ENCODE results near the gene STIM1. TPM values are rescaled to one million over a fixed set of nuclear protein-coding genes. Genes with fewer than 3 reads are reported as not detected.
A peak's percentile ranks its signal among the peaks of the same experiment; 100 is the strongest.
"Not testable (repeated sequence)": the region's sequence is repeated elsewhere in the genome, so short reads cannot be mapped to it uniquely, and the experiment has no call there.

Gene STIM1
- polyA plus RNA-seq, 1 donor from 2014 or later, result 22.1 TPM

- no peaks in the 10 kb centered on the region for H3K36me3 Mint-ChIP-seq
- peak overlapping the region; percentile 40 to 90 (median 79) for H3K4me3 Mint-ChIP-seq
- H3K4me1 Mint-ChIP-seq, result peaks cover 45 to 58% (median 45%) of the 10 kb centered on the region in 3 donors
Measured at GRCh38 chr11:3894128-3894731, 38.8 kb downstream of the STIM1 start.

GRCh38 chr11:3896644-3897043 is 41.2 kb downstream of the STIM1 start:
- H3K4me3 Mint-ChIP-seq, result peak overlapping the region in 1 of 4 donors; percentile 28
- H3K36me3 Mint-ChIP-seq, result no peaks in the 10 kb centered on the region
- no peaks in the 10 kb centered on the region for H3K9me3 Mint-ChIP-seq
- H3K27me3 Mint-ChIP-seq, result no peaks in the 10 kb centered on the region
- H3K27ac Mint-ChIP-seq, result peak overlapping the region in 2 of 3 donors; percentile 43 to 76
- peaks cover 35 to 45% (median 38%) of the 10 kb centered on the region in 3 donors for H3K4me1 Mint-ChIP-seq

More at GRCh38 chr11:3894128-3894731, 38.8 kb downstream of the STIM1 start:
- no peaks in the 10 kb centered on the region for H3K9me3 Mint-ChIP-seq
- H3K27ac Mint-ChIP-seq, result peak overlapping the region; percentile 75 to 85 (median 84)
- no peaks in the 10 kb centered on the region for H3K27me3 Mint-ChIP-seq

GRCh38 chr11:3900230-3900629 is 44.8 kb downstream of the STIM1 start:
- H3K36me3 Mint-ChIP-seq, H3K27ac Mint-ChIP-seq, H3K9me3 Mint-ChIP-seq, H3K4me3 Mint-ChIP-seq, H3K27me3 Mint-ChIP-seq: not testable (repeated sequence)
- peaks cover 47 to 51% (median 48%) of the 10 kb centered on the region in 3 donors for H3K4me1 Mint-ChIP-seq

DNA sequence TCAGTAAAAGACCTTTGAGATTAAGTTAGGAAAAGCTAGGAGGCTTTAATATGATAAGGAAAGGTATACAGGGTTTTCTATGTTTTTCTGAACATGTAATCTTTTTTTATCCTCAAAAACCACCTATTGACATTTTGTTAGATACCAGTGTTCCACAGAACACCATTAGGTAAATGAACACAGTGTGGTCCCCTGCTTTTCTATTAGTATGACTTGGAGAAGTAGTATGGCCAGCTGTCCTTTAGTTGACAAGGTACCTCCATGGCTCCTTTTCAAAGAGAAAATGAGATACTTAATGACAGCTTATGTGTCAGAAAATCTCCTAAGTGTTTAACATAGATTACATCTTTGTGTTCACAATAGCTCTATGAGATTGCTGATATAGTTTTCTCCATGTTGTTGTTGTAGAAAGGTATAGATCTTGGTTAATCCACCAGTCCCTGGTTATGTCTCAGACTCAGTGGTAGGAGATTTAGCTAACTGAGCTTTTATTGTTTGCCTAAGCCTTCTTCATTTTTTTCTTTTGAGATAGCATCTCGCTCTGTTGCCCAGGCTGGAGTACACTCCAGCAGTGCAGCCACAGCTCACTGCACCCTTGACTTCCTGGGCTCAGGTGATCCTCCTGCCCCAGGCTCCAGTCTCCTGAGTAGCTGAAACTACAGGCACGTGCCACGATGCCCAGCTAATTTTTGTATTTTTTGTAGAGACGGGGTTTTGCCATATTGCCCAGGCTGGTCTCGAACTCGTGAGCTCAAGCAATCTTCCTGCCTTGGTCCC is 46.0 kb downstream of the STIM1 start:
- H3K27ac Mint-ChIP-seq, result peak overlapping the region in 1 of 3 donors; percentile 59
- peaks cover 45 to 52% (median 48%) of the 10 kb centered on the region in 3 donors for H3K4me1 Mint-ChIP-seq
- H3K9me3 Mint-ChIP-seq, result no peaks in the 10 kb centered on the region
- peaks cover 2% of the 10 kb centered on the region for H3K36me3 Mint-ChIP-seq
- H3K4me3 Mint-ChIP-seq, result peak overlapping the region in 2 of 4 donors; percentile 30 to 69
- H3K27me3 Mint-ChIP-seq, result no peaks in the 10 kb centered on the region

- peak overlapping the region in 2 of 3 donors; percentile 85 to 87 for H3K27ac Mint-ChIP-seq
- H3K4me3 Mint-ChIP-seq, result peak overlapping the region in 2 of 4 donors; percentile 1 to 69
- H3K27me3 Mint-ChIP-seq, result no peaks in the 10 kb centered on the region
- no peaks in the 10 kb centered on the region for H3K9me3 Mint-ChIP-seq
- peaks cover 2% of the 10 kb centered on the region for H3K36me3 Mint-ChIP-seq
- H3K4me1 Mint-ChIP-seq, result peaks cover 43 to 50% (median 48%) of the 10 kb centered on the region in 3 donors
Measured at GRCh38 chr11:3902441-3902840, 47.0 kb downstream of the STIM1 start.

DNA sequence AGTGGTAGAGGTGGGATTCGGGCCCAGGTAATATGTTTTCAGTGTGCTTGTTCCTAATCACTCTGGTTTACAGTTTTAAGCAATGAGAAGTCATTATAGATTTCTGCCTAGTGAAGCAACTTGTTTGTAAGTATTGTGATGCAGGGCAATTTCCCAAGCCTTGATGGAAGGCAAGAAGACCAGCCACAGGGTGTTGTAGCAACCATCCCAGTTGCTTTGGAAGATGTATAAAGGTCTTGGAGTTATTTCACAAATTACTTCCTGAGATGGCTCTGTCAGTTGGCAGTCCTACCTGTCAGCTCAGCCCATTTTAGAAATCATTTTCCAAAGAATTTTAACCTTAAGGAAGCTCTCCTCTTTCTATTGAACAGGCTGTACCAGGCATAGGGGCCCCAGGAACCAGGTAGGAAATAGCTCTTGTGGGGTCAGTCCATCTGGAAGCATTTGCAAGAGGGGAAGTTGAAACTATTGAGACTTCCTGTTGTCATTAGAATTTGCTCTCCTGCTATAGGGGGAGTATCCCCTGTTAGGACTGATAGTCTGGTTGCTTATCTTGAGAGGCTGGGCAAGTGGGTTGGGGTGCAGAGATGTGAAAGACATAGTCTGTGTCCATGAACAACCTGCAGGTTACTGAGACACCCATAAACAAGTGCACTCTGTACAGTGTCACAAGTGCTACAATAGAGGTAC is 47.9 kb downstream of the STIM1 start:
- Mint-ChIP-seq H3K4me3 (peak overlapping the region; percentile 0 to 94 (median 78)), H3K27ac (peak overlapping the region; percentile 3 to 85 (median 85)), H3K4me1 (peaks cover 50 to 57% (median 54%) of the 10 kb centered on the region in 3 donors), H3K27me3 (no peaks in the 10 kb centered on the region), H3K9me3 (no peaks in the 10 kb centered on the region), H3K36me3 (peaks cover 4% of the 10 kb centered on the region)

DNA sequence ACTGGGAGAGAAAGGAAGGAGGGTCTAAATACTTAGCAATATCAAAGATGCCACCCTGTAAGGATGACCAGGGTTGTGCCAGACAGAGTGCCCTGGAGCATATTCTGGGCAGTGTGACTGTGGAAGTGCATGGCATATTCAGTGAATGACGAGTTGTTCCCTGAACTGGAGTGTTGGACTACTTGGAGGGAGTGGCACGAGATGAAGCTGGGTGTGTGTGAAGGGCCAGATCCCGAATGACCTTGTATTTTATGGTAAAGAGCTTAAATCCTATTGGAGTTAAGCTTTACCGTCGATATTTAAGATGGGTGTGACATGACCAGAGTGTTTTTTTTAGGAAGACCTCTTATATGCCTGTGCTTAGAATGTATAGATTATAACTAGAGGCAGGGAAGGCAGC is 48.8 kb downstream of the STIM1 start:
- Mint-ChIP-seq H3K36me3 (peaks cover 4% of the 10 kb centered on the region), H3K4me1 (peaks cover 50 to 60% (median 54%) of the 10 kb centered on the region in 3 donors)

GRCh38 chr11:3905080-3905953 is 49.9 kb downstream of the STIM1 start:
- H3K4me1 Mint-ChIP-seq, result peaks cover 52 to 65% (median 54%) of the 10 kb centered on the region in 3 donors
- no peaks in the 10 kb centered on the region for H3K27me3 Mint-ChIP-seq
- no peaks in the 10 kb centered on the region for H3K9me3 Mint-ChIP-seq
- peaks cover 4% of the 10 kb centered on the region for H3K36me3 Mint-ChIP-seq
- H3K27ac Mint-ChIP-seq, result peak overlapping the region in 2 of 3 donors; percentile 68 to 80
- H3K4me3 Mint-ChIP-seq, result peak overlapping the region in 2 of 4 donors; percentile 6 to 34

More for the DNA sequence above, 48.8 kb downstream of the STIM1 start:
- H3K9me3 Mint-ChIP-seq, result no peaks in the 10 kb centered on the region
- H3K27me3 Mint-ChIP-seq, result no peaks in the 10 kb centered on the region
- peak overlapping the region in 1 of 4 donors; percentile 41 for H3K4me3 Mint-ChIP-seq
- no peak overlapping the region for H3K27ac Mint-ChIP-seq

DNA sequence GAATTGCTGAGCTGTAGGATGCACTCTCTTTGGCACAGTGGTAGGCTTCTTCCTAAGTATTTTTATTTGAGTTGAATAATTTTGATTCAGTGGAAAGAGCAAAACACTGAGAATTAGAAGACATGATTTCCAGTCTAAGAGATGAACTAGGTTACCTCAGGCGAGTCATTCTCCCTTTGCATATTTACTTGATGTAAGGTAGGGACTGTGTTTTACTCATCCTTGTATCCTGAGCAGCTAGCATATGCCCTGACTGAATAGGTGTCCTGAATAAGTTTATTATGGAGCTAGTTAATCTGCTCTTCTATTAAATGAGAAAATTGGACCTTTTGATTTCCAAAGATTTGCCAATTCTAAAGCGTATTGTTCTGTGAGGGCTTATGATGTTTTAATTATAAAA is 50.7 kb downstream of the STIM1 start:
- peaks cover 4% of the 10 kb centered on the region for H3K36me3 Mint-ChIP-seq
- H3K27me3 Mint-ChIP-seq, result no peaks in the 10 kb centered on the region
- peaks cover 52 to 68% (median 55%) of the 10 kb centered on the region in 3 donors for H3K4me1 Mint-ChIP-seq
- H3K4me3 Mint-ChIP-seq, result no peak overlapping the region
- H3K27ac Mint-ChIP-seq, result peak overlapping the region in 2 of 3 donors; percentile 23 to 80
- H3K9me3 Mint-ChIP-seq, result no peaks in the 10 kb centered on the region

- Mint-ChIP-seq H3K9me3 (no peaks in the 10 kb centered on the region), H3K4me1 (peaks cover 45 to 61% (median 49%) of the 10 kb centered on the region in 3 donors), H3K4me3 (peak overlapping the region in 1 of 4 donors; percentile 19), H3K27ac (peak overlapping the region in 1 of 3 donors; percentile 52), H3K27me3 (no peaks in the 10 kb centered on the region), H3K36me3 (peaks cover 4% of the 10 kb centered on the region)
Measured at GRCh38 chr11:3907590-3907989, 52.1 kb downstream of the STIM1 start.

- Mint-ChIP-seq H3K27ac (peak overlapping the region in 1 of 3 donors; percentile 36), H3K4me3 (no peak overlapping the region), H3K36me3 (peaks cover 7% of the 10 kb centered on the region), H3K9me3 (no peaks in the 10 kb centered on the region), H3K27me3 (no peaks in the 10 kb centered on the region), H3K4me1 (peaks cover 34 to 50% (median 34%) of the 10 kb centered on the region in 3 donors)
Measured at GRCh38 chr11:3909901-3910300, 54.4 kb downstream of the STIM1 start.

DNA sequence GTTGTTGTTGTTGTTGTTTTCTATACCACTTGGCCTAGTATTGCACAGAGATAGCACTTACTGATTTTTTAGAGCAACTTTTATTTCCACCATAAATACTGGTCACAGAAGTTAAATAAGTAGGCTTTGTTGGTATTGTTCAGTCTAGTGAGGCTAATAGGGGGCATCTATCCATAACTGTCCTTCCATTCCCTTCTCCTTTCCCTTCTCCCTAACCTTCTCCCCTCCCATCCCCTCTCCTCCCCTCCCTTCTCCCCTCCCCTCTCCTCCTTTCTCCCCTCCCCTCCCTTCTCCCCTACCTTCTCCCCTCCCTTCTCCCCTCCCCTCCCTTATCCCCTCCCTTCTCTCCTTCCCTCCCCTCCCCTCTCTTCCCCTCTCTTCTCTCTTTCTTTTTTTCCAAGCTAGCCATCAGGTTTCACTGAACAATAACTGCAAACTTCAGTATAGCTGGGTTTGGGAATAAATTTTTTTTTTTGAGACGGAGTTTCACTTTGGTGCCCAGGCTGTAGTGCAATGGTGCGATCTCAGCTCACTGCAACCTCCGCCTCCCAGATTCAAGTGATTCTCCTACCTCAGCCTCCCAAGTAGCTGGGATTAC is 56.5 kb downstream of the STIM1 start:
- Mint-ChIP-seq H3K27ac (no peak overlapping the region), H3K4me1 (peaks cover 26 to 44% (median 36%) of the 10 kb centered on the region in 3 donors), H3K4me3 (peak overlapping the region in 1 of 4 donors; percentile 52), H3K36me3 (peaks cover 7% of the 10 kb centered on the region), H3K9me3 (no peaks in the 10 kb centered on the region), H3K27me3 (no peaks in the 10 kb centered on the region)

- H3K36me3 Mint-ChIP-seq, result peaks cover 5% of the 10 kb centered on the region
Measured at GRCh38 chr11:3913921-3914320, 58.5 kb downstream of the STIM1 start.

DNA sequence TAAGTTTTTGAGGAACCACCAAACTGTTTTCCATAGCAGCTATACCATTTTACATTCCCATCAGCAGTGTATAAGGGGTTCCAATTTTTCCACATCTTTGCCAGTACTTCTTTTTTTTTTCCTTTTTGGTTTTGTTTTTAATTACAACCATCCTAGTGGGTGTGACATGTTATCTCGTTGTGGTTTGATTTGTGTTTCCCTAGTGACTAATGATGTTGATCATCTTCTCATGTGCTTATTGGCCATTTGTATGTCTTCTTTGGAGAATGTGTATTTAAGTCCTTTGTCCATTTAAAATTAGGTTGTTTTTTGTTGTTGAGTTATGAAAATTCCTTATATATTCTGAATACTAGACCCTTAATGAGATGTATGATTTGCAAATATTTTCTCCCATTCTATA is 59.3 kb downstream of the STIM1 start:
- Mint-ChIP-seq H3K4me1 (peaks cover 35 to 44% (median 36%) of the 10 kb centered on the region in 3 donors), H3K36me3 (peaks cover 5% of the 10 kb centered on the region), H3K9me3 (no peaks in the 10 kb centered on the region), H3K4me3 (peak overlapping the region in 2 of 4 donors; percentile 2 to 82), H3K27me3 (no peaks in the 10 kb centered on the region), H3K27ac (peak overlapping the region in 1 of 3 donors; percentile 43)

More at GRCh38 chr11:3913921-3914320, 58.5 kb downstream of the STIM1 start:
- Mint-ChIP-seq H3K4me1 (peaks cover 28 to 42% (median 28%) of the 10 kb centered on the region in 3 donors), H3K4me3 (no peak overlapping the region), H3K27me3 (no peaks in the 10 kb centered on the region), H3K9me3 (no peaks in the 10 kb centered on the region), H3K27ac (peak overlapping the region in 1 of 3 donors; percentile 44)
